ENCODE data around the gene TRAF5.

GRCh38 chr1:211375949-211376348, 49.3 kb downstream of the TRAF5 start:
- TF ChIP-seq POLR2AphosphoS5 (IDR thresholded peaks at IDR 0.05) (no peak), CTCF (IDR thresholded peaks at IDR 0.05) (no peak), POLR2A (IDR thresholded peaks at IDR 0.05) (no peak), EP300 (IDR thresholded peaks at IDR 0.05) (no peak)
